Stimulated activated CD8-positive, alpha-beta memory T cell treated with anti-CD3 and anti-CD28 coated beads, Interleukin-7, amount 100 ng/mL, for 1 hour (primary cell): ENCODE data around the gene REG4.
"Not testable (repeated sequence)": the region's sequence is repeated elsewhere in the genome, so short reads cannot be mapped to it uniquely, and the experiment has no call there.

Experiments
- DNase-seq, 2 donors: peaks; one replicate each; pipeline ENCODE4 v3.0.0-alpha.2; 2020; ENCODE audit warnings: low read depth in 2 of 2

REG4 gene

GRCh38 chr1:119811387-119811786, at the start of gene REG4:
Gene REG4 (minus strand): TSS chr1:119811460. CDS start chr1:119808769, 2,691 bp downstream.
- DNase-seq, result no peak

DNA sequence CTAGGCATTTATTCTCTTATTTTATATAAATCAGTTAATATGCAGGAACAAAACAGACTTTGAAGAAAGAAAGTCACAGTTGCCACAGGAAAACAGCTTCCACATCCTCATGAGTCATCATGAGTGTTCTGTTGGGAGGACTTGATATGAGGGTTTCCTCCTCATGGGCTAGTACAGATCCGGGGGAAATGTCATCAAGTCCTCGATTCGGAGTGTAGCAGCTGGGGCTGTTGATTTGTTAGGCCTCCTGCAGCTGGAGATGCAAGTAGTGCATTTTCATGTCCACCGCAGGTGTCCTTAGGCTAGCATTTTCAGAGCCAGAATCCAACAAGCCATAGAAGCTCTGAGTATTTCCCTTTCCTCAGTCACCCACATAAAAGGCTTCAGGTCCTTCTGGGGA, 48.4 kb upstream of the REG4 start:
- DNase-seq, result no peak

DNA sequence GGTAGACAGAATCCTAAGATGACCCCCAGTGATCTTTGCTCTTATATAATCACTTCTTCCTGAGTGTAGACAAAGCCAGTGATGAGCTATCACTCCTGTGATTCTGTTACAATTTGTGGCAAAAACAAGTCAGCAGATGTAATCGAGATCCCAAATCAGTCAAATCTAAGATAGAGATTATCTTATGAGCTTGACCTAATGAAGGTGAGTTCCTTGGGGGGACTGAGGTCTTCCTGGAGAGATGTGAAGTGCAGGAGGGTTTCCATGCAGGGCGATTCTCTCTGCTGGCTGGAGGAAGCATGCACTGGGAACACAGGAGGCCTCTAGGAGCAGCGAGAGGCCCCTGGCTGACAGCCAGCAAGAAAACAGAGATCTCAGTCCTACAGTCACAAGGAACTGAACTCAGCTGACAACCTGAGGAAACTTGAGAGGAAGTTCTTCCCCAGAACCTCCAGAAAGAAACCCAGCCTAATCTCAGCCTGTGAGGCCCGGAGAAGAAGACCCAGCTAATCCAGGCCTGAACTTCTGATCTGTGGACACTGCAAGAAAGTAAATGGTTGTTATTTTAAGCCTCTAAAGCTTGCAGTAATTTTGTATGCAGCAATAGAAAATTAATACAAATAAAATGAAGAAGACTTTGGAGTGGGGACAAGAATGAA, 47.4 kb upstream of the REG4 start:
- not testable (repeated sequence) for DNase-seq

DNA sequence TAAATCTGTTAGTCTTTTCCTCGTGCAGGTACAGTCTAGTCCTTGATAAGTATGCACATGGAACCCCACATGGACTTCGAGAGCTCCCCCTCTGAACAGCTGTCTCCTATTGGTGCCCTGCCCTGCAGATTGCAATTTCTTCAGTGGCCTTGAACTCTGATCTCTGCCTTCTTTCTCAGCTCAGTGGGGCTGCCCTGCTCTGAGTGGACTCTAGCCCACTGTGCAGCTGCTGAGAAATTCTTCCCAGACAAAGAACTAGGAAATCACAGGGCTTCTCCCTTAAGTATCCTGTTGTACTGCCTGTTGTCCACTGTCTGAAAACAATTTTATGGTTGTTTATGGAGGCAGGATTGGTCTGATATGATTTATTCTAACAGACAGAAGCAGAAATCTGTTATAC, 46.9 kb upstream of the REG4 start:
- DNase-seq, result no peak

DNA sequence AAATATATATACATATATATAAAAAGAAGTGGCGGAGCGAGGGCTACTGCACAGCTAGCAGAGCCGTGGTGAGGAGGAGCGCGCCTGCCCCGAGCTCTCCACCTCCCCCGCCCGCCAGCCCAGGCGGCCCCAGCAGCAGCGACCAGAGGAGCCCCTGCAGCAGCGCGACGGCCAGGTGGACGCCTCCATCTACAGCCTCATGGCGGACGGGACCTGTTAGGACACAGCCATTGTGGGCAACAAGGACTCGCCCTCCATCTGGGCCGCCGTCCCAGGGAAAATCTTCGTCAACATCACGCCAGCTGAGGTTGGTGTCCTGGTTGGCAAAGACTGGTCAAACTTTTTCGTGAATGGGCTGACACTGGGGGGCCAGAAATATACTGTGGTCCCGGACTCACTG, 41.9 kb upstream of the REG4 start:
- no peak for DNase-seq

DNA sequence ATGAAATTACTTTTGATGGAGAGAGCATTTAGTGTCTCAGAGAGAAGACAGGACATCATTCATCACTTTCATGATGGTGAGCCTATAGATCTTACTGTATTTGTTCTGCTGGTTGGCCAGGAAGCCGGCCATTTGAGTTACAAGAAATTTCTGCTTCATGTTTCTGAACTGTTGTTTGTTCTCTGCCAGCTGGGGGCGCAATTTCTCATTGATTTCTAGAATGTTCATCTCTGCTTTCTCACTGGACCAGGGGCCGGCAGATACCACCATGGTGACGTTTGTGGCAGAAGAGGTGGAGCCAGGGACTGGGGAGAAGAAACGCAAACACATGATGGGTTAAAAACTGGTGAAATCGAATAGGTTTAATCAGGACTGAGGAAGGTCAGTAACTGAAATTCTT, 32.9 kb upstream of the REG4 start:
- DNase-seq, result not testable (repeated sequence)

DNA sequence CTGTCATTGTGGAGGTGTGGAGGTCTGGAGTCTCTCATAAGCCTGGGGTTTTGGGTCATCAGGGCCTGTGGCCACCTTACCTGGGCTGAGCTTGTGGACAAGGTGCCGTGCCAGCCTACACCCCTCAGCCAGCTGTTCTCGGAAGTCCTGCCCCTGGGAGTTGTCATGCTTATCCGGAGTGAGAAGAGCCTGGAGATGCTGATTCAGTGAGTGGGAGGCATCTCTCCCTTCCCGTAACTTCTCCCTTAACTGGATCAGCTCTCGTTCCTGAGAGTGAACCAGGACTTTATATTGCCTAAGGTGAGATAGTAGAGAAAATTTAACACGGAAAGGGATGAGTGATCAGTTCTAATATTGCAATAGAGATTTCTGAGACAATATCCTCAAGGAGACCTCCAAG, 30.0 kb upstream of the REG4 start:
- no peak for DNase-seq

- DNase-seq, result no peak
These were observed 29.5 kb upstream of the REG4 start for GRCh38 chr1:119840745-119841144.

DNA sequence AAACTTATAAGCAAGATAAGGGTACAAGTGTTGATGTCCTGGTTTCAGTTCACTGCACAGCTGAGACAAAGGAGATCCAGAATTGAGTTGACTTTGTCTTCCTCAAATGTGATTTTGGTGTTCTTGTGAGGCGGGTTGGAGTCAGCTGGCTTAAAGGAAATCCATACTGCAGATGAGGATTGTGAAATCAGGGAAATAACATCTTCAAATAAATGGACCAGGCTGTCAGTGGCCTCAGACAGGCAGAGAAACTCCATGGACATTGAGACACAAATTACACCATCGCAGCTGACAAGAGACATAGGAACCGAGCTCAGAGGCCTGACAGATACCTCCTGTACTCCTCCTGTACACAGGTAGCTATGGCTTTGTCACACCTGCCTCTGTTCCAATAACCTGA, 27.0 kb upstream of the REG4 start:
- DNase-seq, result no peak

- DNase-seq, result no peak
These were observed 23.7 kb upstream of the REG4 start for GRCh38 chr1:119834990-119835389.

DNA sequence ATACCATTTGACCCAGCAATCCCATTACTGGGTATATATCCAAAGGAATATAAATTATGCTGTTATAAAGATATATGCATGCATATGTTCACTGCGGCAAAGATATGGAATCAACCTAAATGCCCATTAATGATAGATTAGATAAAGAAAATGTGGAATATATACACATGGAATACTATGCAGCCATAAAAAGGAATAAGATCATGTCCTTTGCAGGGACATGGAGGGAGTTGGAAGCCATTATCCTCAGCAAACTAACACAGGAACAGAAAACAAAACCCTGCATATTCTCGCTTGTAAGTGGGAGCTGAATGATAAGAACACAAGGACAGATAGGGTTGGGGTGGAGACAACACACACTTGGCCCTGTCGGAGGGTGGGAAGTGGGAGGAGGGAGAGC, 19.8 kb upstream of the REG4 start:
- DNase-seq, result no peak

- no peak for DNase-seq
These were observed 18.4 kb upstream of the REG4 start for GRCh38 chr1:119829625-119830024.

- not testable (repeated sequence) for DNase-seq
These were observed 17.7 kb upstream of the REG4 start for GRCh38 chr1:119829006-119829405.

DNA sequence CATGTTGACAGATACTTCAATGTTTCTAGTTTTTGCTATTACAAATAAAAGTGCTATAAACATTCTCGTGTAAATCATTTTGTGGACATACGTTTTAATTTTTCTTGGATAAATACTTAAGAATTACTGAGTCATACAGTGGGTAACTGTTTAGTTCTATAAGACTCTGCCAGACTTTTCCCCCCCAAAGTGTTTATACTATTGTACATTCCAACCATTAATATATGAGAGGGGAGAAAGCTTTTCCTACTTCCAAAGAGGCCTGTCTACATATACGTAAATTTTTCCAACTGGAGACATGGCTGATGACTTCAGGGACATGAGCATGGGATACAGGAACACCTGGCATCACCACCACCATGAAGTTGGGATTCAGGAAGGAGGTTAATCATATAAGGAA, 17.0 kb upstream of the REG4 start:
- DNase-seq, result no peak

DNA sequence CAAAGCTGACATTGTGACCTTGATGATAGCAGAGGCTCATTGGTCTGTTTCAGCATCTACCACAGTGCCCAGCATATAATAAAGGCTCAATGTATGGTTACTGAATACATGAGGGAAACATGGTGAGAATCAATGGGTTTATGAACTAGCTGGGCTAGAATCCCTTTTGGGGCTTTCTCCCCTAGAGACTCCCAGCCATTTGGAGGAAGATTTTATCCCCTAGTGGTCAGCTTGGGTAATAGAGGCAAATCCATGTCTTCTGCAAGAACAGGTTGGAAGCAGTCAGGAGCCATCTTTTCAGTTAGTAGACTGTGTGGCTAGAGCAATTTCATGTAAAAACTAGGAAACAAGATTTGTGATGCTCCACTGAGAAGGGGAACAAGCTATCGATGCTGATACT, 15.8 kb upstream of the REG4 start:
- DNase-seq, result no peak

GRCh38 chr1:119822406-119822805, 11.1 kb upstream of the REG4 start:
- no peak for DNase-seq

GRCh38 chr1:119818181-119818580, 6.9 kb upstream of the REG4 start:
- no peak for DNase-seq

GRCh38 chr1:119816407-119816806, 5.1 kb upstream of the REG4 start:
- DNase-seq, result no peak

DNA sequence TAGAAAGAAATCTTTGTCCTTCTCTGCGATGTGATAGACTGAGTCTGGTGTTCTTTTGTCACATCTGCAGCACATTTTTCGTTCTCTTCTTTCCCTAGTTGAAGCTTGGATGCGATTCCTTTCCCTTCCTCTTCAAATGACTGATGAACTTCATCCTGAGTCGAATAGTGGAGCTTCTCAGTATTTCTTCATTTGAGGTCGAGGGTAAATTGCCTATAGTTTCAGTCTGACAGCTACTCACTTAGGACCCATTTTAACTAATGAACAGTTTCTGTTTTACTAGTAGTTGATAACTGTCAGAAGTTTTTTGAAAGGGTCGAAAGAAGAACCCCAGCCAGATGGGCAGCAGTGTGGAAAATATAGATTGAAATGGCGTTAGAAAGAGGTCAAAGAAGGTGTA, 4.7 kb upstream of the REG4 start:
- DNase-seq, result no peak

DNA sequence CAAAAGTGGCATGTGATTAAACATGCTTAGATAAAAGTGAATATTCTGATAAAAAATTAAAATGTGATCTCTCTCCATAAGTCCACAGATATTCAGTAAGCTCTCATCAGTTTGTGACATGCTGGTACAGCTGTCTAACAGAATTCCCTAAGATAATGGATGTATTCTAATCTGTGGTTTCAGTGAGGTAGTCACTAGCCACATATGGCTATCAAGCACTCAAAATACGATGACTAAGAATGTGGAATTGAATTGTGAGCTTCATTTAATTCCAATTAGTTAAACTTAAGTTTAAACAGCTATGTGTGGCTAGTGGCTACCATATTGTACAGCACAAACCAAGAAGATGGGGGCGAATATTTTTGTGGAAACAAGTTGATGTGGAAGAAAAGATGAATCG, 4.1 kb upstream of the REG4 start:
- DNase-seq, result no peak

DNA sequence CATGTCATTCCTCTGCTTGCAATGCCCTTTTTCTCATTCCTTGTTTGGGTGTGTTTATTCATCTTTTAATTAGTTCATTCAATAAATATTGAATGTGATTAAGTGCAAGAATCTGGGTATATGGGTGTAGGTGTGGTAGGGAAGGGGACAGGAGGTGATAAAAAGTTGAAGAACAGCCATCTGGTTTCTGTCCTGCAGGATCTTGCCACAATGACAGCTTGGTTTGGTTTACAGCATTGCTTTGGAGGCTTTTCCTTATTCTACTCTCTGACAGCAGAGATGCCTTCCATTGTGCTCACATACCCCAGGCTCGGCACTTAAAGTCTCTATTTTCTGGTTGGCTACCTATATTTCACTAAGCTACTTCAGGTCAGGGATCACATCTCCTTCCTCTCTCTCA, 3.0 kb upstream of the REG4 start:
- no peak for DNase-seq

DNA sequence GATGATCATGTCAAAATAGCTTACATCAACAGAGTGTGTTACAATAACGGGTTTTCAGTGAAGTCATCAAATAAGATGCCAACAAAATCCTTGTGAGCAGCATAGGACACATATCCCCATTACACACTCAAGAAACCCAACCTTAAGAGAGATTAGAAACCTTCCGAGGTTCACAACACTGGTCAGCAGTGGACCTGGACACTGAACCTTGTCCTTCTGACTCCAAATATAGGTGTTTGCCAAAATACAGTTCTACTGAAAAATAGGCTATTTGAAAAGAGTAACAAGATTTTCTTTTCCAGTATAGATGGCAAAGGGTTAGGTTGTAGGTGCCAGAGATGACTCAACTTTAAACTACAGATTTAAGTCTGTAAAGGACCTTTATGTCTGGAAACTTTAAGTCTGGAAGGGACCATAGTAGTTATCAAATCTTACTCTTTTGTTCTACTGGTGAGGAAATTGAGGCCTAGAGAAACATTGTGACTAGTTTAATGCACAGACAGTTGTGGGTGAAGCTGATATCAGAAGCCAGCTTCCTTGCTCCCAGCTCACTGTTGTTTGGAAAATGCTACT, 811 bp upstream of the REG4 start:
- DNase-seq, result no peak

DNA sequence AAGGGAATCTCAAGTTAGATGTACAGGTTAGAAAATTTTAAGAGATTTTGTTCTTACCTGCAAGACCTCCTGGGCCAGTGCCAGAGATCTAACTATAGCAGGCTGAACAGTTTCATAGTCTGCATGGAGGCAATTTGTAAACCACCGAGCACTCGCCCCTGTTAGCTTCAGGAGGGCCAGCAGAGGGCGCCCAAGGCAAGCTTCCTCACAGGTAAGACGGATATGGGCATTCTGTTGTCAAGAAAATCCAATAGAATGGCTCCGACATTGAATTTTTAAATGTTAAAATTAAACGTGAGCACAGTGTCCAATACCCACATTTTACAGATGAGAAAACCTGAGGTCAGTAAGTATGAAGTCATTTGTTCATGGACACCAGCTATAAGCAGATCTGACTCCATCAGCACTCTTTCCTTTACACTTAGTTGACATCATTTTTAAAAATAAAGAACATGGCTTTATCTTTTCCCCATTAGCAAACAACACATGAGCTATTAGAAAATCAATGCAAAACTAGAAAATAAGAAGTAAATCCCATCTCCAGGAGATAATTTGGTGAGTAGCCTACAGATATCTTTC, 2.2 kb downstream of the REG4 start:
- DNase-seq, result peak; percentile 14 to 34

GRCh38 chr1:119808491-119808890, 2.8 kb downstream of the REG4 start:
- DNase-seq, result no peak
